Hematopoietic multipotent progenitor cell treated with erythropoietin and hydrocortisone succinate and interleukin-3 and kit ligand, for 6 days (in vitro differentiated cells): ENCODE data around the gene ALG3.

Experiments used
- DNase-seq: peaks from one replicate; pipeline ENCODE4 v3.0.0-alpha.2; 2015

Gene ALG3

GRCh38 chr3:184259878-184260723, 11.3 kb upstream of the ALG3 start:
- DNase-seq: peak; percentile 57

GRCh38 chr3:184259396-184259877, 10.7 kb upstream of the ALG3 start:
- no peak for DNase-seq

GRCh38 chr3:184258926-184259325, 10.2 kb upstream of the ALG3 start:
- DNase-seq: no peak

- DNase-seq: no peak
Measured at GRCh38 chr3:184257083-184257915, 8.5 kb upstream of the ALG3 start.

GRCh38 chr3:184255291-184256039, 6.7 kb upstream of the ALG3 start:
- no peak for DNase-seq

GRCh38 chr3:184250167-184250828, 1.5 kb upstream of the ALG3 start:
- DNase-seq: peak; percentile 97

- peak; percentile 99 for DNase-seq
Measured at GRCh38 chr3:184249412-184250166, 827 bp upstream of the ALG3 start, which contains the start of gene EEF1AKMT4. Gene EEF1AKMT4 (plus strand): TSS chr3:184249672. CDS start chr3:184249695, 23 bp downstream.

- DNase-seq: no peak
Measured at GRCh38 chr3:184242297-184242685, 6.5 kb downstream of the ALG3 start.

GRCh38 chr3:184241447-184242296, 7.1 kb downstream of the ALG3 start:
- peak; percentile 63 for DNase-seq

GRCh38 chr3:184241141-184241446, 7.7 kb downstream of the ALG3 start:
- DNase-seq: no peak

- DNase-seq: peak; percentile 73
Measured at GRCh38 chr3:184240384-184241140, 8.2 kb downstream of the ALG3 start.

GRCh38 chr3:184239708-184240107, 9.1 kb downstream of the ALG3 start:
- DNase-seq: no peak

- no peak for DNase-seq
Measured at GRCh38 chr3:184239221-184239620, 9.5 kb downstream of the ALG3 start.

- no peak for DNase-seq
Measured at GRCh38 chr3:184238246-184238818, 10.4 kb downstream of the ALG3 start.

GRCh38 chr3:184237807-184238206, 11.0 kb downstream of the ALG3 start:
- DNase-seq: no peak

- DNase-seq: no peak
Measured at GRCh38 chr3:184237211-184237610, 11.6 kb downstream of the ALG3 start.

- DNase-seq: no peak
Measured at GRCh38 chr3:184236636-184237035, 12.1 kb downstream of the ALG3 start.

- no peak for DNase-seq
Measured at GRCh38 chr3:184236033-184236410, 12.7 kb downstream of the ALG3 start.

- DNase-seq: no peak
Measured at GRCh38 chr3:184235381-184236032, 13.3 kb downstream of the ALG3 start.
